C4-2B (cell line): ENCODE results near the gene SMIM13.

ENCODE experiments used
- CTCF ChIP-seq: fragments of 450-650 bp; conservative IDR thresholded peaks from 2 replicates; pipeline ENCODE4 v1.5.1; 2017; ENCODE audit warnings: mild to moderate bottlenecking
- ZFX ChIP-seq: fragments of 450-650 bp; IDR thresholded peaks from 2 replicates; pipeline ENCODE4 v1.6.1; 2017

GRCh38 chr6:11110921-11111768 is 17.5 kb downstream of the SMIM13 start, which contains the start of gene ERVFRD-1:
- TF ChIP-seq CTCF (no peak), ZFX (no peak)
